HG02678 (cell line): ENCODE results near the gene AP2M1.

Experiments used
- ATAC-seq: cut with Tn5 transposase; IDR thresholded peaks from one replicate; pipeline ENCODE4 v1.9.1; 2021; ENCODE audit warnings: mild to moderate bottlenecking, moderate library complexity; ENCODE audit not compliant: unreplicated experiment

AP2M1 gene

DNA sequence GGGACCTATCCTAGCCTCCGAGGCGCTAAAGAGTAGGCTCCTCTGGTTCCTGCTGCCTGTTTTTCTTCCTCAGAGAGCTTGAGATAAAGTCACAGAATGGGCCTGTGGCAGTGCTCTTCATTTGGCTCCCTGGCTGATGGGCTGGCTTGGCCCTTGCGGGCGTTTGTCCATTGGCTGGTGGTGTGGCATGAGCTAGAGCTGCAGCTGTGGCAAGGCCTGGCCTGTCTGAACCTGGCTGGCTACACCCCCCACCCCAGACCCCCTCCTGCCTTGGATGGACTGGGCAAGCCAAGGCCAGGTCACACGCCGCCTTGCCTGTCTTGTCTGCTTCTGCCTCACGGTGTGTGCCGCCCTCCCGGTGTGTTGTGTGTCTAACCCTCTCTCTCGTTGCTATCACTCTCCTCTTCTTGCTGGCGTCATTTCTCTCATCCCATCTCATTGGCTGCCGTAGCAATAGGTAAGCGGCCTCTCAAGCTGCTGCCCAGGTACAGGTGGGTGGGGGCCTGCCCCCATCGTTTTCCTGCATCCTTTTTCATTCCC, 3.2 kb downstream of the AP2M1 start:
- no peak for ATAC-seq

DNA sequence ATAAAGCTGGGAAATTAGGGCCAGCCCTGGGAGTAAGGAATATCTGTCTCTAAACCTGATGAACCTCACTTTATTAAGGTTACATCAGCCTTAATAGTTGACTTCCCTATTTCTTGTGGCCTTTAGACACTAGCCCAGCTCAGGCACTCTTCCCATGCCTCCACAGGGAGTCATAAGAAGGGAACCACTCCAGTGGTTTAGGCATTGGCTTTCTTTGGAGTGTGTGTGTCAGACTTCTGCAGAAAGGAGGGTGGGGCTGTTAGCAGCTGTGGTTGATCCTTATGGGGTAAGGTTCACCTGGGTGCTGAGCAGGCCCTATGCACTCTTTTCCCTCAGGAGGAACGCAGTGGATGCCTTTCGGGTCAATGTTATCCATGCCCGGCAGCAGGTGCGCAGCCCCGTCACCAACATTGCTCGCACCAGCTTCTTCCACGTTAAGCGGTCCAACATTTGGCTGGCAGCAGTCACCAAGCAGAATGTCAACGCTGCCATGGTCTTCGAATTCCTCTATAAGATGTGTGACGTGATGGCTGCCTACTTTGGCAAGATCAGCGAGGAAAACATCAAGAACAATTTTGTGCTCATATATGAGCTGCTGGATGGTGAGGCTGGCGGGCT, 4.0 kb downstream of the AP2M1 start:
- ATAC-seq = no peak

DNA sequence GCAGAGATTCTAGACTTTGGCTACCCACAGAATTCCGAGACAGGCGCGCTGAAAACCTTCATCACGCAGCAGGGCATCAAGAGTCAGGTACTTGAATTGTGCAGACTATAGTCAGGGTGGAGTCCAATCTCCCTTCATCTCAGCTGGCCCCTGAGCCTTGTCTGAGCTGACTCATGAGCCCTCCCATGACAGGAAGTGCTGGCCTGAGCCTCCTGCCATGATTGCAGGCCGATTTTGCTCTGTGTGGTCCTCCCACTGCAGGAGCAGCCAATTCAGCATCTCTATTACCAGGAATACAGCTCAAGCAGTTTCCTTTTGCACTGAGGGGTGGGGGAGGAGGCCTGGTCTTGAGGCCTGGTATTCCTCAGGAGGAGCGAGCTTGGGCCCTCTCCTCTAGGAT, 5.5 kb downstream of the AP2M1 start:
- no peak for ATAC-seq

DNA sequence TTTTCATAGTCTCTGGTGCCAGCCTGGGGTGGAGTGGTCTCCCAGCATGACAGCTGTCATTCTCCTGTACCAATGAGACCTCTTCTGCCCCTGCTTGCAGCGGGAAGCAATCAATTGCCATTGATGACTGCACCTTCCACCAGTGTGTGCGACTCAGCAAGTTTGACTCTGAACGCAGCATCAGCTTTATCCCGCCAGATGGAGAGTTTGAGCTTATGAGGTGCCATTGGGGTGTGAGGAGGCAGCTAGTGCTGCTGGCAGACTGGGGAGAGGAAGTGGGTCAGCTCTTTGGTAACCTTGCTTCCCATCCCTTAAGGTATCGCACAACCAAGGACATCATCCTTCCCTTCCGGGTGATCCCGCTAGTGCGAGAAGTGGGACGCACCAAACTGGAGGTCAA, 6.9 kb downstream of the AP2M1 start:
- no peak for ATAC-seq

DNA sequence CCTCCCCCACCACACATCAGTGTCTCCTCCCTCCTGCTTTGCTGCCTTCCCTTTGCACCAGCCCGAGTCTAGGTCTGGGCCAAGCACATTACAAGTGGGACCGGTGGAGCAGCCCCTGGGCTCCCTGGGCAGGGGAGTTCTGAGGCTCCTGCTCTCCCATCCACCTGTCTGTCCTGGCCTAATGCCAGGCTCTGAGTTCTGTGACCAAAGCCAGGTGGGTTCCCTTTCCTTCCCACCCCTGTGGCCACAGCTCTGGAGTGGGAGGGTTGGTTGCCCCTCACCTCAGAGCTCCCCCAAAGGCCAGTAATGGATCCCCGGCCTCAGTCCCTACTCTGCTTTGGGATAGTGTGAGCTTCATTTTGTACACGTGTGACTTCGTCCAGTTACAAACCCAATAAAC, 9.0 kb downstream of the AP2M1 start:
- ATAC-seq = no peak

DNA sequence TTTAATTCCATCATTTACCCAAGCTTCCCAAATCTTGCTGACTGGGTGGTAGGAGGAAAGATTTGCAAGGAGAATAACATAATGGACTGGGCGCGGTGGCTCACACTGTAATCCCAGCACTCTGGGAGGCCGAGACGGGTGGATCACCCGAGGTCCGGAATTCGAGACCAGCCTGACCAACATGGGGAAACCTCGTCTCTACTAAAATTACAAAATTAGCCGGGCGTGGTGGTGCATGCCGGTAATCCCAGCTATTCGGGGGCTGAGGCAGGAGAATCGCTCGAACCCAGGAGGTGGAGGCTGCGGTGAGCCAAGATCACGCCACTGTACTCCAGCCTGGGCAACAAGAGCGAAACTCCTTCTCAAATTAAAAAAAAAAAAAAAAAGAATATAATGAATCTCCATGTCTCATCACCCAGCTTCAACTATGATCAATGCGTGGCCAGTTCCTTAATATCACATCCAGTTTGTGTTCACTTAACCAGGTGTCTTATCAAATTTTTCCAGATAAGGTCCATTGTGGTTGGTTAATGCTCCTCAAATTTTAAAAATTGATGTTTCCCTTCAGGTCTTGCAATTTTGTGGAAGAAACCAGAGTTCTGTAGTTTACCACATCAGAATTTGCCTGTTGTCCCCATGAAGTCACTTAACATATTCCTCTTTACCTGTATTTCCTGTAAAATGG, 10.0 kb downstream of the AP2M1 start:
- ATAC-seq = no peak

DNA sequence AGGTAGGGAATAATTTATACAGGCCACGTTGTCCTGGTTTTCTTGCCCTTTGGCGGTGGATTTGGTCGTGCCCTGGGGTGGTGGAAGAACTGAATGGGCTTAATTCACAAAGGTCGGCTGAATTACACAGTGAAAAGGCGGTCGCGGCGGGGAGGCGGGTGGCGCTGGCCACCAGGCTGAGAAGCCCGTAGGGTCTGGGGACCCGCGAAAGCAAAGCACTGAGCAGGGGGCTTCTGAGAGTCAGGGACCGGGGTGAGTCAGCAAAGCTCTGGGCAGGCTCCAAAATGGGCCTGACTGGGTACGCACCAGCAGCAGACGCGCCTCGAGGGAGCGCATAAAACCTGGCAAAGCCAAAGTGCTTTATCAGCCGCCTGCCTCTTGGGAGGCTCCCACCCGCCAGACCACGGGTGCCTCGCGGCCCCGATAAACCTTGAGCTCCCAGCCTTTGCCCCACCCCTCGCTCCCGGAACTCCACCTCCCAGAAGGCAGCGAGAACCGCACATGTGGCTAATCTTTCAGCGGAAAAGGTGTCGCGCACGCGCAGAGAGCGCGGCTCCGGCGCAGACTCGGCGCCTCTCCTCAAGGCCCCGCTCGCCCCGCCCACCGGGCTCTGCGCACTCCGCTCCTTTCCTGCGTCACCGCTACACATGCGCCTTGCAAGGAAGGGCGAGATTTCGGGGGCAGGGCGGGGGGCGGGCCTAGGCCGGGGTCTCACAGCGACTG, 11.0 kb downstream of the AP2M1 start:
- peak; percentile 94 for ATAC-seq

DNA sequence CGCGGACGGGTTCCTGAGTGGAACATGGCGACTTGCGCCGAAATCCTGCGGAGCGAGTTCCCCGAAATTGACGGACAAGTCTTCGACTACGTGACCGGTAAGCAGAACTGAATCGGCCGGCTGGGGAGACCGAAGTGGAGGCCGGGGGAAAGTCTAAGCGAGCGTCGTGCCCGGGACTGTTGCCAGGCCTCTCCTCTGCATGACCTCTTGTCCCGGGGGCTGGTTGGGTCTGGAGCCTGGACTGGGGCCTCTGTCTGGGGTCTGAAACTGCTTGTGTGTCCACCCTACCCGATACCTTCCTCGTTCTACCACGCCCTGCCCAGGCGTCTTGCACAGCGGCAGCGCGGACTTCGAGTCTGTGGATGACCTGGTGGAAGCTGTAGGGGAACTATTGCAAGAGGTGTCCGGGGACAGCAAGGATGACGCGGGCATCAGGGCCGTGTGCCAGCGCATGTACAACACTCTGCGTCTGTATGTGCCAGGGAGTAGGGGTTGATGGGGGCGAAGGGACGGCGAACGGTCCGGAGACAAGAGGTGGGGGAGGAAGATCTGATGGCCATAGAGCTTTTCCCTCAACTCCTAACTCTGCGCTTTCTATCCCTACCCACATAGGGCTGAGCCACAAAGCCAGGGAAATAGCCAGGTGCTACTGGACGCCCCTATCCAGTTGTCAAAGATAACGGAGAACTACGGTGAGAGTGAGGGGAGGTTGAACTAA, 11.7 kb downstream of the AP2M1 start, which contains the start of gene ABCF3:
TSS of gene ABCF3 (plus strand) at position 16 of the 718 bp plus-strand sequence. CDS start at position 25, 9 bp downstream.
- ATAC-seq = peak; percentile 25

DNA sequence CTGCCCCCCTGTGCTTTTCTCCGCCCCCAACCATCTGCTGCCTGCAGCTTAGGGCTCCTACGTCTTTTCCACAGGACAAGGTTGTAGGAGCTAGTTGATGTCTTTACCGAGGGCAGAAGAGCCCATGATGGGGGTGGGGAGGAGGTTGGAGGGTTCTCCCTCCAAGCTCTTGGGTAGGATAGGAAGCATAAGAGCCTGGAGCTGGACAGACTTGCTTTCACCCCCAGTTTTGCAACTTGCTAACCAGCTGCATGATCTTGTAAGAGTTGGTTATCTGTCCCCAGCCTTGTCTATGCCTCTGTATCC, 12.2 kb downstream of the AP2M1 start:
- ATAC-seq = no peak

DNA sequence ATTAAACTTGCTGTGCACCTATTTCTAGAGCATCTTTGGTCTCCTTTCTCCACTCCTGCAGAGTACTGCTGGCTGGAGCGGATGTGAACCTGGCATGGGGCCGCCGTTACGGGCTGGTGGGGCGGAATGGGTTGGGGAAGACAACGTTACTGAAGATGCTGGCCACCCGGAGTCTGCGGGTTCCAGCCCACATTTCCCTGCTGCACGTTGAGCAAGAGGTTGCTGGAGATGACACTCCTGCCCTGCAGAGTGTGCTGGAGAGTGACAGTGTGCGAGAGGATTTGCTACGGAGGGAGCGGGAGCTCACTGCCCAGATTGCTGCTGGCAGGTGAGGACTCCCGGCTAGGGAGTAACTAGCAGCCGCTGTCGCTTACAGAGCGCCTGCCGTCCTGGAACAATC, 13.4 kb downstream of the AP2M1 start:
- no peak for ATAC-seq

DNA sequence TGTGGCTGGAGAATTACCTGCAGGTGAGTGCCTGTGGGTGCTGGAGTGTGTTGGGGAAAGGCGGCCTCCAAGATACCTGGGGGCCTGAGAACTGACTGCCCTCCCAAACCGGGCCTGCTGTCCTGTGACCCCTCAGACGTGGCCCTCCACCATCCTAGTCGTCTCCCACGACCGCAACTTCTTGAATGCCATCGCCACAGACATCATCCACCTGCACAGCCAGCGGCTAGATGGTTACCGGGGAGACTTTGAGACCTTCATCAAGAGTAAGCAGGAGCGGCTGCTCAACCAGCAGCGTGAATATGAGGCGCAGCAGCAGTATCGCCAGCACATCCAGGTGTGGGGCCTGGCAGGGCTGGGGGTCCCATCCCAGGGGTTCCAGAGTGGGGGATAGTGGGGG, 14.8 kb downstream of the AP2M1 start:
- ATAC-seq = no peak

DNA sequence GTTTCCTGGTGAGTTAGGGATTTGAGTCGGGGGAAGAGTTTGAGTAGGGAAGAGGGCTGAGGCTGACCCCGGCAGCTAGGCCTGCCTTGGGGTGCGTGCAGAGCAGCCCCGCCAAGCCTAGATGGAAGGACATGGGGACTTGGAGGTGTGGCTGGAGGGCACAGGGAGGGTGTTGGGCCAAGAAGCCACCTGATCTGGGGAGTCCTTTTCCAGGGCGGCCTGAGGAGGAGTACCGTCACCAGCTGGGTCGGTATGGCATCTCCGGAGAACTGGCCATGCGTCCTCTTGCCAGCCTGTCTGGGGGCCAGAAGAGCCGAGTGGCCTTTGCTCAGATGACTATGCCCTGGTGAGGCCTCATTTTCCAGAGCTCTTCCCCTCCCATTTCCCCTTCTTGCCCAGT, 18.2 kb downstream of the AP2M1 start:
- ATAC-seq = no peak

DNA sequence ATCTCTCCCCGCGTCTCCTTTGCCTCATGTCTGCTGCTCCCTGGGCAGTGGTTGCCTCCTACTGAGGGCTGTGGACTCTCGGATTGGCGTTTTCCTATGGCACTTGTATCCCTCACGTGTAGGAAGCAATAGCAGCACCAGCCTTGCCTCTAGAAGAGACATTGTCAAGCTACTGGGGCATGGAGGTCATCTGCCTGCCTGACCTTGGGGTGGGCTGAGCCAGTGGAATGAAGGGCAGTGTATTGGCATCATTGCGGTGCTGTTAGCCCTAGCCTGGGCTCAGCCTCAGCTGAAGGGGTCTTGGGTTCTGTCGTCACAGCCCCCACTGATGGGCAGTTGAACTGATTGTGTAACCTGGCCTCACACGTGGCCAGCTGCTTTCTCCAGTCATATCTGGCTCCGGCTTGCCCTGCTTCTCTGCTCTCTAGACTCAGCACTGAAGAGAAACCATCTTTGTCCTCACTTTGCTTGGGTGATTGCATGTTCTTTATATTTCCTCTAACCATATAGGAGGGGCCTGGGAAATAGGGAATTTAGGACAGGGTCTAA, 19.4 kb downstream of the AP2M1 start:
- ATAC-seq = no peak

DNA sequence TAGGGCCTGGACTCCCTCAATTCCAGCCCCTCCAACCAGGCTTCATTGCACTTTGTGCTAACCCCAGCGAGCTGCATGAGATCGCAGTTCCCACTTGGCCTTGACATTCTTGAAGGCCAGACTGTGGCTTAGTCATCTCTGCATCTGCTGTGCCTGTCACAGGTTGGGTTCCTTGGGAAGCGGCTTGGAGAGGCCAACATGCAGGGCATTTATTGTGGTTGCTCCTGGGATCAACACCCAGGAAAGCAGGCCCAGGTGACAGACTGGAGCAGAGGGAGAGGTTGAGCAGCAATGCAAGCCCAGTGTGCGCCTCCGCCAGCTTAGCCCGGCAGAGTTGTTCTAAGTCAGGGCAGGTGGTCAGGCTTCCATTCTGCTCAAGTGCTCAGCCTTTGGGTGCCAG, 21.9 kb downstream of the AP2M1 start:
- no peak for ATAC-seq

DNA sequence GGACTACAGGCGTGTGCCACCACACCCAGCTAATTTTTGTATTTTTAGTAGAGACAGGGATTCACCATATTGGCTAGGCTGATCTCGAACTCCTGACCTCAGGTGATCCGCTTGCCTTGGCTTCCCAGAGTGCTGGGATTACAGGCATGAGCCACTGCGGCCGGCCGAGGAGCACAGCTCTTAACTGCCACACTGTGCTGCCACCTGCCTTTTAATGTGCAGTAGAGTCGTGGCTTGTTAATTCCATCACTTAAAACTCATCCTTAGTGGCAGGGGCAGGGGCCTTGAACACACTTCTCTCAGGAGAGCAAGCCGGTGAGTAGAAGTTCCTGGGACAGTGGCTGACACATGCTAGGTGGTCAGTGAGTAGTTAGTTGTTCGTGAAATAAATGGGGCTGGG, 23.9 kb downstream of the AP2M1 start:
- ATAC-seq = no peak

DNA sequence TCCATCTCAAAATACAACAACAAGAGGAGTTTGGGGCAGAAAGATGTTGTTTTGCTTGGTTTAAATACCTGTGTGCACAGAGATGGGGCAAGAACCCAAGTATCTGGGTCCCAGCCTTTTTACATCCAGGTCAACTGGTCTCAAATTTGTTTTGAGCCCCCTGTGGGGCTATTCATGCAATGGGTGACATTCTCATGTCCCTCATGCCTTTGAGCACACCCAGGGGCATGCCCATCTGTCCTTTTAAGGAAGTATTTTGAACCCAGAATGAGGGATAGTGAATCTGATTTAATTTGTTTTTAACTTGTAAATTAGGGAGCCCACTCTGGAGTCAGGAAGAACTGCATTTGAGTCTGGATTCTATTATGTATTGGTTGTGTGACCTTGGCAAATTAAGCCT, 26.2 kb downstream of the AP2M1 start:
- ATAC-seq = no peak

DNA sequence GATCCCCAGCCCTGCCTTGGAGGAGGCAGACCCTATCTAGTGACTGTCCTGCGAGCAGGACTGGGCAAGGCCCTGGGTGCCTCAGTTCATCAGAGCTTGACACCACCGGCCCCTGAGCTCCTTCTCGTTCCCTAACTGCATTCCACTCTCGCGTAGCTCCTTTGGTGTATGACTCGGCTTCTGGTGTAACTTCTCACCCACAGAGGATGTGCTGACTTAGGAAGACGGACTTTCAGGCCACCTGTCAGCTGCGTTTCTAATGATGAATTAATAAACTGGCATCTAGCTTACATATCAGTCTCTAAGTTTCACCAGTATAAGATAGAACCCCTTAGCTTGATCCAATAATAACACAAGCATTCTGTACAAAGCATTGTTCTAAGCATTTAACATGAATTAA, 28.9 kb downstream of the AP2M1 start:
- no peak for ATAC-seq

DNA sequence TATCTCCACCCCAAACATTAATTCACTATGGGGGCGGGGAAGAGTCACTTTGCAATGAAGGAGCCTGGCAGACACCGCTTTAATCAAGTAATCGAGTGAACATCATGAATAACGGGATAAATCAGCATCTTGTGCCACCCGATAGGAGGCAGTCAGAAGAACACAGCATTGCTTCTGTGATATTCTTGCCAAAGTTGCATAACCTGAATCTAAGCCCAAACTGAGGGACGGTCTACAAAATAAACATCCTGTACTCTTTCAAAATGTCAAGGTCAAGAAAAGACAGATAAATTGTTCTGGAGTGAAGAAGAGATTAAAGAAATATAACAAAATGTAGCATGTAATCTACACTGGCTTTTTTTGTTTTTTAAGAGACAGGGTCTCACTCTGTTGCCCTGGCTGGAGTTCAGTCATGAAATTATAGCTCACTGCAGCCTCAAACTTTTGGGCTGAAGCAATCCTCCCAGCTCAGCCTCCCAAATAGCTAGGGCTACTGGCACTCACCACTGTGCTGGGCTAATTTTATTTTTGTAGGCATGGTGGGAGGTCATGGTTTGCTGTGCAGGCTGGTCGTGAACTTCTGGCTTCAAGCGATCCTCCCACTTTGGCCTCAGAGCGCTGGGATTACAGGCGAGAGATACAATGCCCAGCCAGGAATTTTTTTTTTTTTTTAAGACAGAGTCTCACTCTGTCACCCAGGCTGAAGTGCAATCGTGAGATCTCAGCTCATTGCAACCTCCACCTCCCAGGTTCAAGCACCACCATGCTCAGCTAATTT, 34.7 kb downstream of the AP2M1 start:
- ATAC-seq = no peak

DNA sequence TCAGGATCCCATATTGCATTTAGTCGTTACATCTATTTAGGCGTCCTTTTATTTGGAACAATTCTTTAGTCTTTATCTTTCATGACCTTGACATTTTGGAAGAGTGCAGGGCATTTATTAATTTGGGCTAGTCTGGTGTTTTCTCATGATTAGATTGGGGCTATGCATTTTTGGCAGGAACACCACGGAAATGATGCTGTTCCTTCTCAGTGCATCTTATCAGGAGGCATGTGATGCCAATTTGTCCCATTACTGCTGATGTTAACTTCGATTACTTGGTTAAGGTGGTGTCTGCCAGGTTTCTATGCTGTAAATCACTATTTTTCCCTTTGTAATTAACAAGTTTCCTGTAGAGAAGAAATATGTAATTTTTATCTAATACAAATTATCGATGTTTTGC, 36.6 kb downstream of the AP2M1 start:
- ATAC-seq = no peak

DNA sequence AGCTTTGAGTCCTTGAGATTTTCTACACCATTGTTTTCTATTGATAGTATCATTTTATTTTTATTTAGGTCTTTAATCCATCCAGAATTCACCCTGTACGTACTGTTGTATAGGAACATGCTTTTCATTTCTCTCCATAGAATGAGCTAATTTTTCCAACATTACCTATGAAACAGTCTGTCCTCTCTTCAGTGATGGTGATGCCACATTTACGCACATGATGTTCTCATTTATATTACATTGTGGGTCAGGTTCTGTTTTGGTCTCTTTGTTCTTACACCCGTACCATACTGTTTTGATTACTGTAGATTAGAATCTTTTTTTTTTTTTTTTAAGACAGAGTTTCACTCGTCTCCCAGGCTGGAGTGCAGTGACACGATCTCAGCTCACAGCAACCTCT, 37.1 kb downstream of the AP2M1 start:
- ATAC-seq = no peak
